ENCODE measurements around the gene RAB11B. TPM values are rescaled to one million over a fixed set of nuclear protein-coding genes. Genes with fewer than 3 reads are reported as not detected.

RAB11B gene
- total and polyA plus RNA-seq, 2 of the 13 experiments (the other 11 are each of a cell fraction or from before 2014, with no cell fraction given) = 6.0 to 28.4 TPM

GRCh38 chr19:8371011-8371804, 19.0 kb upstream of the RAB11B start (continued):
- no peak for TF ChIP-seq SOX6 (IDR thresholded peaks at IDR 0.05)
- peak; percentile 44 for TF ChIP-seq SOX6 (CRISPR knock-in tag; IDR thresholded peaks at IDR 0.05)
- TF ChIP-seq ZNF816 (CRISPR knock-in tag; IDR thresholded peaks at IDR 0.05; ENCODE audit: borderline replicate concordance) = no peak
- TF ChIP-seq FOXK1 (CRISPR knock-in tag; IDR thresholded peaks at IDR 0.05; ENCODE audit: borderline replicate concordance, low read depth) = no peak
- TF ChIP-seq, protein P1, sequence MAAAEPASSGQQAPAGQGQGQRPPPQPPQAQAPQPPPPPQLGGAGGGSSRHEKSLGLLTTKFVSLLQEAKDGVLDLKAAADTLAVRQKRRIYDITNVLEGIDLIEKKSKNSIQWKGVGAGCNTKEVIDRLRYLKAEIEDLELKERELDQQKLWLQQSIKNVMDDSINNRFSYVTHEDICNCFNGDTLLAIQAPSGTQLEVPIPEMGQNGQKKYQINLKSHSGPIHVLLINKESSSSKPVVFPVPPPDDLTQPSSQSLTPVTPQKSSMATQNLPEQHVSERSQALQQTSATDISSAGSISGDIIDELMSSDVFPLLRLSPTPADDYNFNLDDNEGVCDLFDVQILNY (CRISPR knock-in tag; conservative IDR thresholded peaks at IDR 0.05) = no peak
- TF ChIP-seq ZSCAN29 (CRISPR knock-in tag; conservative IDR thresholded peaks at IDR 0.05) = no peak
- no peak for TF ChIP-seq RFX3 (CRISPR knock-in tag; IDR thresholded peaks at IDR 0.05)
- TF ChIP-seq, protein P2, sequence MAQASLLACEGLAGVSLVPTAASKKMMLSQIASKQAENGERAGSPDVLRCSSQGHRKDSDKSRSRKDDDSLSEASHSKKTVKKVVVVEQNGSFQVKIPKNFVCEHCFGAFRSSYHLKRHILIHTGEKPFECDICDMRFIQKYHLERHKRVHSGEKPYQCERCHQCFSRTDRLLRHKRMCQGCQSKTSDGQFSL (CRISPR knock-in tag; IDR thresholded peaks at IDR 0.05) = no peak
- TF ChIP-seq MBNL3 (CRISPR knock-in tag; conservative IDR thresholded peaks at IDR 0.05) = no peak
- 0 out of 2 replicates have a peak, but pooled peaks have one; percentile 59 for TF ChIP-seq ZNF44 (CRISPR knock-in tag; IDR thresholded peaks at IDR 0.05)
- no peak for TF ChIP-seq FOXM1 (CRISPR knock-in tag; IDR thresholded peaks at IDR 0.05)
- TF ChIP-seq ZBTB38 (CRISPR knock-in tag; IDR thresholded peaks at IDR 0.05) = peak; percentile 91
- TF ChIP-seq HNF4G (IDR thresholded peaks at IDR 0.05; ENCODE audit: borderline replicate concordance, low read depth, low read length) = no peak
- TF ChIP-seq HNF4G (CRISPR knock-in tag; IDR thresholded peaks at IDR 0.05; ENCODE audit: borderline replicate concordance, low read depth) = 0 out of 2 replicates have a peak, but pooled peaks have one; percentile 37
- 0 out of 2 replicates have a peak, but pooled peaks have one; percentile 32 for TF ChIP-seq SALL1 (CRISPR knock-in tag; IDR thresholded peaks at IDR 0.05)
- 0 out of 2 replicates have a peak, but pooled peaks have one; percentile 14 for TF ChIP-seq GMEB1 (CRISPR knock-in tag; IDR thresholded peaks at IDR 0.05; ENCODE audit: borderline replicate concordance)
- no peak for TF ChIP-seq GATA4 (IDR thresholded peaks at IDR 0.05; ENCODE audit: borderline replicate concordance, low read depth)
- no peak for TF ChIP-seq MTA1 (CRISPR knock-in tag; IDR thresholded peaks at IDR 0.05; ENCODE audit: borderline replicate concordance)
- no peak for TF ChIP-seq MED8 (CRISPR knock-in tag; IDR thresholded peaks at IDR 0.05; ENCODE audit: insufficient replicate concordance)
- TF ChIP-seq THAP8 (CRISPR knock-in tag; IDR thresholded peaks at IDR 0.05; ENCODE audit: borderline replicate concordance) = no peak
- no peak for TF ChIP-seq HDAC1 (CRISPR knock-in tag; IDR thresholded peaks at IDR 0.05)
- TF ChIP-seq ZSCAN9 (CRISPR knock-in tag; IDR thresholded peaks at IDR 0.05; ENCODE audit: borderline replicate concordance) = no peak
- TF ChIP-seq SMAD1 (CRISPR knock-in tag; IDR thresholded peaks at IDR 0.05; ENCODE audit: borderline replicate concordance, low read depth) = 0 out of 2 replicates have a peak, but pooled peaks have one; percentile 58
- peak; percentile 70; the same call in 1 of the 2 replicates for TF ChIP-seq ZNF784 (CRISPR knock-in tag; IDR thresholded peaks at IDR 0.05; ENCODE audit: borderline replicate concordance)
- TF ChIP-seq ZNF274 (CRISPR knock-in tag; IDR thresholded peaks at IDR 0.05) = peak; percentile 53; the same call in 1 of the 2 replicates
